IMR-90 (cell line): ENCODE results near the gene POMT1. TPM values are rescaled to one million over a fixed set of nuclear protein-coding genes. Genes with fewer than 3 reads are reported as not detected.

ENCODE experiments used
- ATAC-seq: fragments of 200-7000 bp; cut with Tn5 transposase; 2 replicates; pipeline ENCODE4 v1.9.1; 2020; ENCODE audit warnings: low read depth, mild to moderate bottlenecking, moderate library complexity
- BruUV-seq: library from RNA; stranded (reverse); fragments of 400-500 nt; replicated peaks from 2 replicates; lab custom pipeline; 2021; lab: Mats Ljungman, UMichigan
- CTCF ChIA-PET: fragments of 300-600 bp; formaldehyde crosslinking; extraction: SDS; loops from one replicate; lab custom pipeline; 2021; ENCODE audit warnings: antibody characterized with exemption; lab: Yijun Ruan, JAX
- POLR2A ChIA-PET: fragments of 300-600 bp; sonication (Branson Sonifier 250); formaldehyde crosslinking; loops from one replicate; lab custom pipeline; 2022; ENCODE audit warnings: antibody characterized with exemption; ENCODE audit not compliant: unreplicated experiment; lab: Charles Lee
- DNase-seq: peaks from one replicate; pipeline ENCODE4 v3.0.0; 2013
- H2AFZ ChIP-seq: replicated peaks from 2 replicates; pipeline ENCODE3; 2013; ENCODE audit warnings: low read length, mild to moderate bottlenecking; ENCODE audit not compliant: poor library complexity
- H2AK5ac ChIP-seq: 2 replicates; pipeline ENCODE4 v1.6.1; 2013; ENCODE audit warnings: low read depth, low read length, inconsistent platforms
- H2AK9ac ChIP-seq: replicated peaks from 2 replicates; pipeline ENCODE3; 2013; ENCODE audit warnings: mild to moderate bottlenecking, low read depth, low read length, moderate library complexity; ENCODE audit not compliant: poor library complexity
- H2BK120ac ChIP-seq: 2 replicates; pipeline ENCODE4 v1.6.1; 2013; ENCODE audit warnings: low read depth, low read length, inconsistent platforms
- H2BK15ac ChIP-seq: 3 replicates; pipeline ENCODE4 v1.6.1; 2013; ENCODE audit warnings: low read depth, low read length, inconsistent platforms
- H2BK20ac ChIP-seq: 2 replicates; pipeline ENCODE4 v1.6.1; 2013; ENCODE audit warnings: low read depth, mild to moderate bottlenecking, inconsistent platforms, low read length, moderate library complexity
- H2BK5ac ChIP-seq: 2 replicates; pipeline ENCODE4 v1.6.1; 2013; ENCODE audit warnings: mild to moderate bottlenecking, low read depth, low read length, inconsistent platforms; ENCODE audit not compliant: poor library complexity, severe bottlenecking
- H3K14ac ChIP-seq: replicated peaks from 2 replicates; pipeline ENCODE4 v1.6.1; 2013; ENCODE audit warnings: low read depth, low read length, inconsistent platforms
- H3K18ac ChIP-seq: 2 replicates; pipeline ENCODE4 v1.6.1; 2013; ENCODE audit warnings: low read depth, low read length, control low read depth
- H3K23ac ChIP-seq: 2 replicates; pipeline ENCODE4 v1.6.1; 2013; ENCODE audit warnings: low read depth, low read length, inconsistent platforms
- H3K27ac ChIP-seq: 2 replicates; pipeline ENCODE4 v1.5.1; 2013; ENCODE audit warnings: mild to moderate bottlenecking, control low read depth, low read length; ENCODE audit not compliant: insufficient read depth
- H3K27me3 ChIP-seq: 2 replicates; pipeline ENCODE4 v1.6.1; 2013; ENCODE audit warnings: low read length; ENCODE audit not compliant: control insufficient read depth, insufficient read depth
- H3K36me3 ChIP-seq: 2 replicates; pipeline ENCODE4 v1.6.1; 2013; ENCODE audit warnings: low read length, mixed read lengths; ENCODE audit not compliant: control insufficient read depth, insufficient read depth
- H3K4ac ChIP-seq: 2 replicates; pipeline ENCODE4 v1.6.1; 2013; ENCODE audit warnings: low read depth, low read length, inconsistent platforms
- H3K4me1 ChIP-seq: 2 replicates; pipeline ENCODE4 v1.6.1; 2013; ENCODE audit warnings: low read length, mixed read lengths; ENCODE audit not compliant: control insufficient read depth, insufficient read depth
- H3K4me2 ChIP-seq: 2 replicates; pipeline ENCODE4 v1.6.1; 2013; ENCODE audit warnings: low read depth, mild to moderate bottlenecking, control low read depth, low read length, moderate library complexity
- H3K4me3 ChIP-seq: 2 replicates; pipeline ENCODE4 v1.5.1; 2013; ENCODE audit warnings: low read depth, mild to moderate bottlenecking, control low read depth, low read length, moderate library complexity; ENCODE audit not compliant: insufficient read depth
- H3K56ac ChIP-seq: 2 replicates; pipeline ENCODE4 v1.6.1; 2013; ENCODE audit warnings: low read length, inconsistent platforms; ENCODE audit not compliant: insufficient read depth; ENCODE audit errors: extremely low read depth
- H3K79me1 ChIP-seq, 2 experiments: 2 replicates each; pipeline ENCODE4 v1.6.1; 2013; ENCODE audit warnings: low read length in 2 of 2, inconsistent platforms in 1 of 2, low read depth in 1 of 2
- H3K9ac ChIP-seq: 2 replicates; pipeline ENCODE4 v1.6.1; 2013; ENCODE audit warnings: low read depth, low read length, control low read depth
- H3K9me1 ChIP-seq: 2 replicates; pipeline ENCODE4 v1.6.1; 2013; ENCODE audit warnings: low read length, inconsistent platforms; ENCODE audit not compliant: insufficient read depth
- H3K9me3 ChIP-seq: 2 replicates; pipeline ENCODE4 v1.6.1; 2013; ENCODE audit warnings: low read length; ENCODE audit not compliant: control insufficient read depth, insufficient read depth
- H4K20me1 ChIP-seq: 2 replicates; pipeline ENCODE4 v1.6.1; 2013; ENCODE audit warnings: low read length, inconsistent platforms; ENCODE audit not compliant: insufficient read depth
- H4K5ac ChIP-seq: 2 replicates; pipeline ENCODE4 v1.6.1; 2013; ENCODE audit warnings: mild to moderate bottlenecking, low read depth, low read length, control low read depth
- H4K8ac ChIP-seq, 2 experiments: 2 replicates each; pipeline ENCODE4 v1.6.1; 2013; ENCODE audit warnings: low read depth in 2 of 2, low read length in 2 of 2, control low read depth in 1 of 2, inconsistent platforms in 1 of 2
- H4K91ac ChIP-seq: 2 replicates; pipeline ENCODE4 v1.6.1; 2013; ENCODE audit warnings: low read depth, low read length, inconsistent platforms; ENCODE audit not compliant: insufficient read depth
- BHLHE40 ChIP-seq: fragments of 150-350 bp; IDR thresholded peaks from 2 replicates; pipeline ENCODE4 v1.6.1; 2016; ENCODE audit warnings: mild to moderate bottlenecking, low read depth, low read length
- CHD1 ChIP-seq: IDR thresholded peaks from 2 replicates; pipeline ENCODE4 v1.6.1; 2012; ENCODE audit warnings: low read depth, low read length, improper control_type of control experiment
- ELK1 ChIP-seq: fragments of 150-350 bp; IDR thresholded peaks from 2 replicates; pipeline ENCODE4 v1.6.1; 2016; ENCODE audit warnings: low read depth, mild to moderate bottlenecking, low read length, moderate library complexity, borderline replicate concordance
- MAFK ChIP-seq: IDR thresholded peaks from 2 replicates; pipeline ENCODE4 v1.6.1; 2012; ENCODE audit warnings: low read depth, low read length, improper control_type of control experiment
- MAZ ChIP-seq: IDR thresholded peaks from 2 replicates; pipeline ENCODE4 v1.6.1; 2012; ENCODE audit warnings: low read depth, mild to moderate bottlenecking, low read length, improper control_type of control experiment, moderate library complexity, borderline replicate concordance
- MXI1 ChIP-seq: IDR thresholded peaks from 2 replicates; pipeline ENCODE4 v1.6.1; 2012; ENCODE audit warnings: low read depth, mild to moderate bottlenecking, low read length, moderate library complexity, borderline replicate concordance
- NFE2L2 ChIP-seq: fragments of 150-350 bp; IDR thresholded peaks from 2 replicates; pipeline ENCODE4 v1.6.1; 2016; ENCODE audit warnings: low read depth, mild to moderate bottlenecking, low read length
- RFX5 ChIP-seq: IDR thresholded peaks from 2 replicates; pipeline ENCODE4 v1.8.0; 2012; ENCODE audit warnings: low read depth, mild to moderate bottlenecking, low read length, moderate library complexity
- SMC3 ChIP-seq: fragments of 150-350 bp; IDR thresholded peaks from 2 replicates; pipeline ENCODE4 v1.6.1; 2016; ENCODE audit warnings: low read depth, mild to moderate bottlenecking, antibody characterized with exemption, low read length, moderate library complexity
- USF2 ChIP-seq: fragments of 150-350 bp; IDR thresholded peaks from 2 replicates; pipeline ENCODE4 v1.6.1; 2017; ENCODE audit warnings: mild to moderate bottlenecking, antibody characterized with exemption, low read length, low read depth
- WGBS, 2 experiments: methylation state at CpG; one replicate each; pipeline versions ENCODE4 v1.1.5 to v1.1.7; 2013; ENCODE audit warnings: missing lambda C conversion rate in 2 of 2; ENCODE audit not compliant: insufficient read length in 1 of 2; ENCODE audit errors: extremely low coverage in 2 of 2; 5-methylcytosine and 5-hydroxymethylcytosine counted together
- dilution Hi-C: fragments of 300-500 bp; cut with HindIII; formaldehyde crosslinking; loops from one replicate; pipeline ENCODE4 v1.14.3; 2018; ENCODE audit warnings: low sequenced_read_pairs; ENCODE audit not compliant: unreplicated experiment
- in situ Hi-C: fragments of 300-500 bp; cut with MboI; formaldehyde crosslinking; loops from 3 replicates; pipeline ENCODE4 v1.14.3; 2019; ENCODE audit warnings: low sequenced_read_pairs, inconsistent platforms, mixed read lengths
- intact Hi-C: fragments of 100-400 bp; cut with micrococcal nuclease; formaldehyde crosslinking; loops from 2 replicates; pipeline ENCODE4 v1.10.0; 2022
- polyA plus RNA-seq, 3 experiments: library from polyadenylated mRNA; depleted of rRNA; stranded (reverse); fragments of >200 nt; gene quantifications; 2 replicates each; pipeline ENCODE4 v1.2.3, GENCODE V29; 2012; ENCODE audit warnings: low replicate concordance in 1 of 3
- total RNA-seq: library from RNA; depleted of rRNA; stranded (reverse); fragments of >200 nt; gene quantifications from 2 replicates; pipeline ENCODE4 v1.2.3, GENCODE V29; 2012

Gene POMT1
- total and polyA plus RNA-seq, 2 of the 4 experiments (the other 2 are of a cell fraction): 24.2 to 36.5 TPM

- H3K23ac ChIP-seq: no peak overlapping the region
- no peak for DNase-seq
- no peaks in the 10 kb centered on the region for H3K79me1 ChIP-seq
- H3K9ac ChIP-seq: no peak overlapping the region
- CTCF ChIA-PET: no interaction called here
- TF ChIP-seq MAZ (no peak), ELK1 (no peak), BHLHE40 (no peak), MAFK (no peak), USF2 (no peak), NFE2L2 (no peak), RFX5 (no peak), SMC3 (no peak), MXI1 (no peak), CHD1 (no peak)
- H3K4ac ChIP-seq: no peak overlapping the region
- no peak overlapping the region for H2BK120ac ChIP-seq
- no peak overlapping the region for H4K5ac ChIP-seq
- H2AK5ac ChIP-seq: no peak overlapping the region
- H2BK15ac ChIP-seq: no peak overlapping the region
- H3K4me1 ChIP-seq: no peaks in the 10 kb centered on the region
- H3K4me3 ChIP-seq: no peak overlapping the region
- dilution Hi-C loops (no loop called here), in situ Hi-C loops (no loop called here), intact Hi-C loops (no loop called here)
- no peaks in the 10 kb centered on the region for H3K9me1 ChIP-seq
- no peak overlapping the region for H3K18ac ChIP-seq
- H3K27ac ChIP-seq: no peak overlapping the region
- POLR2A ChIA-PET: no interaction called here
- no peak overlapping the region for H2BK20ac ChIP-seq
- ATAC-seq: no peak
- H2AK9ac ChIP-seq: no peak overlapping the region
- H3K36me3 ChIP-seq: no peaks in the 10 kb centered on the region
- no peak overlapping the region for H4K91ac ChIP-seq
- no peaks in the 10 kb centered on the region for H4K20me1 ChIP-seq
- no peak overlapping the region for H4K8ac ChIP-seq
- H2AFZ ChIP-seq: no peak overlapping the region
- peaks cover 43% of the 10 kb centered on the region for H3K27me3 ChIP-seq
- peaks cover 13% of the 10 kb centered on the region for H3K9me3 ChIP-seq
- H2BK5ac ChIP-seq: no peak overlapping the region
- no peak overlapping the region for H3K56ac ChIP-seq
- WGBS, 2 experiments: 29% methylated on average over 24 of the region's 60 CpGs; no CpG with 5 or more reads in 1 of the 2 experiments
- H3K4me2 ChIP-seq: no peak overlapping the region
- BruUV-seq: no TSS peak
- no peak overlapping the region for H3K14ac ChIP-seq
Observed at GRCh38 chr9:131554087-131554842, 51.5 kb downstream of the POMT1 start.
